Mammary epithelial cell (primary cell): ENCODE measurements around the gene UACA.

Experiments used
- CTCF ChIP-seq, 2 donors: IDR thresholded peaks in 1 of 2; conservative IDR thresholded peaks in 1 of 2; 2 replicates each; pipeline ENCODE4 v1.5.1; 2011 to 2012; ENCODE audit warnings: inconsistent platforms in 2 of 2, low read length in 2 of 2, mild to moderate bottlenecking in 2 of 2, control low read depth in 1 of 2, low read depth in 1 of 2; ENCODE audit not compliant: insufficient read depth in 1 of 2; ENCODE audit errors: extremely low read depth in 1 of 2
- EZH2 ChIP-seq: IDR thresholded peaks from 2 replicates; pipeline ENCODE4 v1.6.1; 2012; ENCODE audit warnings: low read length, inconsistent platforms, borderline replicate concordance

GRCh38 chr15:70617911-70618287 lies 145.5 kb downstream of the UACA start:
- TF ChIP-seq CTCF (conservative IDR thresholded peaks at IDR 0.05 in 1 of 2, IDR thresholded peaks at IDR 0.05 in 1 of 2; ENCODE audit: extremely low read depth in 1 of 2, insufficient read depth in 1 of 2, low read depth in 1 of 2, low read length in 2 of 2) (no peak), EZH2 (no peak)
